NCI-H446 treated with DMSO at 0.1 percent for 48 hours (cell line): ENCODE data around the gene MPO.

Experiments
- DNase-seq: peaks from one replicate; lab custom pipeline; 2025; lab: John Stamatoyannopoulos, UW

Gene MPO

DNA sequence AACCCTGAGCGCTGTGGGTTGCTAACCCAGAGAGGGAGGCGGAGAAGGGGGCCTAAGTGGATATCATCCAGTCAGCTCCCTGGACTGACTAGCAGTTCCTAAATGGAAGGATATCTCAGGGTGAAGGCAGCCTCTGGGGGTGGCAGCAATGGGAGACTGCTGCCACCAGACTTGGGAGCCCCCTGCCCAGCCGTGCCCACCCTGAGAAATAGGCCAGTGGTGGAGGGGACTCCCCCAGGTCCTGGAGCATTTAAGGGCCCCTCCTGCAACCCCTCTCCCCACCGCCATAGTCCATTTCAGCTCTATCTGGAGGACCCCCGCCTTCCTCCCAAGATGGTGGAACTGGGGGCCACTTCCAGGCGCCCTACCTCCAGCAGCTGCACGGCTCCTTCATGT, 39.4 kb upstream of the MPO start:
- no peak for DNase-seq

DNA sequence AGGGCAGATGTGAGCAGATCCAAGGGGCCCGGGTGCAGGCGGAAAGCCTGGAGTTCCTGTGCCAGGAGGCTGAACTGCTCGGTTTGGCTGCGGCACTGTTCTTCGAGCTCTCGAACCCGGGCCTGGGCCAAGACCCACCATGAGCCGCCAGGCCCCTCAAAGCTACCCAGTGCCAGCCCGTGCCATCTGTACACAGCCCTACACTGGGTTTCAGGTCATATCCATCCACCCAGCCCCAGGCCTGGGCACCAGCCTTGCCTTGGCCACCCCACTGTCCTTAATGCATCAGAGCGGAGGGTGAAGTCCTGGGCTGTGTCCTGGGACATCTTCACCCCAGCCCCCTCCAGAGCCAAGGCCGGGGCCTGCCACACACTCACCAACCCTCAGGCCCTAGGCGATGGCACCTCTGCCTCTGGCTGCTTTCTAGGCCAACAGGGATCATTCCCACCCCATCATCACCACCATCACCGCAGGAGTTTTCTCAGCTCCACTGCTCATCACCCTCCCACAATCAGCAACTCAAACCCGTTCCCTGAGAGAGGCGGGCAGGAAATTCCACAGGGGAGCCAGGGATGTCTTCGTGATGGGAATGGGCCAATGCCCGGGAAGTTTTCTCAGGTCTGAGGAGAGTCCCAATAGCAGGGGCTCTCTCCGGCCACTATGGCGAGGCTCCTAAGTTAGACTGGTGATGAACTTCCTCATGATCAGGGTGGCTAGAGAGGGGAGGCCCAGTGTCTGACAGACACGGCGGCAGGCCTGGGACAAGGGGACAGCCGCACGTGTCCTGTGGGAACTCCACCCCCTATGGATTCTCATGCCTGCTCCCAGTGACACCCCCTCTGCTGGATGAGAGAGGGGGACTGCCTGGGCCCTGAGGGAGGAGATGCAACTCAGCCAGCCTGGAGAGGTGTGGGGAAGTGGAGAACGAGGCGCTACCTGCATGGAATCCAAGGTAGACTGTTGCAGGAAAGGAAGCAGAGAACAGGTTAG, 38.7 kb upstream of the MPO start:
- no peak for DNase-seq

DNA sequence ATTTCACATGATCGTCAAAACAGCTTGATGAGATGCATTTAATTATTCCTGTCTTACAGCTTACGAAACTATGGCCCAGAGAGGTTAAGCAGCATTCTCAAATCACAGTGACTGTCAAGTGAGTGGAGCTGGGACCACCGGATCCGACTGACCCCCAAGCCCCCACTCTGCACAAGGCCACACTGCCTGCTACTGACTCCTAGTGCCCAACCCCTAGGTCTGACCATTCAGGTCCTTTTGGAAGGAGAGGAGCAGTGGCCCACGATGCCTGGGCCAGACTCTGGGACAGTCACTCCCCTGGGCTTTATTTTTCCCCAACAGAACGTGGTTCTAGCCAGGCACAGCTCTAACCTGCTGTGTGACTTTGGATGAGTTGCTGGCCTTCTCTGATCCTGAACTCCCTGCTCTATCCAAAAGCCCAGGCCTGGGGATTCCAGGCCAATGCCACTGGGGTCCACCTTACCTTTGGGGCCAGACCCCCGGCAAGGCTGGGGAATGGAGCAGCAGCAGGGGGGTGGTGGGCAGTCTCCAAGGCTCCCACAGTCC, 38.0 kb upstream of the MPO start:
- no peak for DNase-seq

DNA sequence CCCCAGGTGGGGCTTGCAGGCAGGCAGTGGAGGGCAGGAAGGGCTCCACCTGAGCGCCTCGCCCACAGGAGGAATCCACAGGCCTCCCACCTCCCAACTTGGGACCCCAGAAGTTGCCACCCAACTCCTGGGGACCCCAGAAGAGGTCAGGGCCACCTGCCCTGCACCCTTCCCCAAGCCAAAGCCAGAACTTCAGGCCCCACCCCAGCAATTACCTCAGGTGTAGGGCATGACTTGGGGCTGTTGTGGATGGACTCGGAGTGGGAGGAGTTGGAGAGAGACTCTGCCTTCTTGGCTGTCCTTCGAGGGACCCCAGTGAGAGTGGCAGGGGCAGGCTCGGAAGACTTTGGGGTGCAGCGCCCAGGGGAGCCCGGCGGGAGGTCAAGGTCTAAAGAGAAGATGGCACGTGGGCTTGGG, 37.3 kb upstream of the MPO start:
- no peak for DNase-seq

DNA sequence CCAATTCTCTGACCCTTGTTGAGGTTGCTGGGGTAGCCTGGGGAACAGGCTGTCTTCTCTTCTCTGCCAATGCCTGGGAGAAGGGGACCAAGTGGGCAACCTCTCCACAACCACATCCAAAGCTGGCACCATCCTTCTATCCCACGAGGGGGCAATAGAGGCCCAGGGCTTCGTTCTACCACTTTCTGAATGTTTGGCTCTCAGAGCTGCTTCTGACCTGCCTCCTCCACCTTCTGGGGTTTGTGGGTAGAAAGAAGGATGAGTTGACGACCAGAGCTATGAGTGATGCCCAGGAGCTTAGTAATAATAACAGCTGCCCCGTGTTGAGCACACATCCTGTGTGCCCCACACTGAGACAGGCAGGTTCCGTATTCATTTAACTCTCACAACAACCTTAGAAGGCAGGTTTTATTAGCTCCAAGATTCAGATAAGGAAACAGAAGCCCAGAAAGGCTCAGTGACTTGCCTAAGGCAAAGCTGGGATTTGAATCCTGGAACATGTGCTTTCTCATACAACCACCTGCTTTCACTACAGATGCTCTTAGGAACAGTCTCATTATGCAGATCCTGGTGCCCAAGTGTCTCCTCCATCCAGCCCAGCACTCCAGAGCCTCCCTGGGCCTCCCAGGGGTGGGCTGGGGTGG, 36.8 kb upstream of the MPO start:
- DNase-seq = no peak

DNA sequence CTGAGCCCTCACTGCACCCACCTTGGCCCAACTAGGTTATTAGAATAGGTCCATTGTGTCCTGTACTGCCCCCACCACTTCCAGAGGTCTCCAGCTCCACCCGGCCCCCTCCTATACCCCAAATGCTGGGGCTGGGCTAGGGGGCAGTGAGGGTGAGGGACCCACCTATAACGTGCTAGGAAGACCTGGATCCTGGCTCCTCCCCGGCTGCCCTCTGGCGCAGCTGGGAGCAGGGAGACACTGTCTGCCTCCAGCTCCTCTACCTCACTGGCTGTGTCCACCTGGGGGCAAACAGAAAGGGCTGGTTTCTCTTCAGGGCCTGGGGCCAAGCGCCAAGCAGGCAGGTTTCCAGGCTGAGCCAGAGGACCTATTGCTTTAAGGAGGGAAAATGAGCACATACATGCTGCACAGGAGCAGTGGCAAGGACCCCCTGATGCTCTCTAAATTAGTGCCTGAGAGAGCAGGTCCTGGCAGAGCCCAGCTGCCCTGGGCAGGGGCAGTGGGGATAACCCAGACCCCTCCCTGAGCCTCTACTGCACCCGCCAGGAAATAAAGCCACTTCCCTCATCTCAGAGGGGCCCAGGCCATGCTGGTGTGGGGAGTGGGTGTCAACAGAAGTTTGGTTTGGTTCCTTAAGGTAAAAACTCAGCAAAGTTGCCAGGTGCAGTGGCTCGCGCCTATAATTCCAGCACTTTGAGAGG, 35.7 kb upstream of the MPO start:
- no peak for DNase-seq

DNA sequence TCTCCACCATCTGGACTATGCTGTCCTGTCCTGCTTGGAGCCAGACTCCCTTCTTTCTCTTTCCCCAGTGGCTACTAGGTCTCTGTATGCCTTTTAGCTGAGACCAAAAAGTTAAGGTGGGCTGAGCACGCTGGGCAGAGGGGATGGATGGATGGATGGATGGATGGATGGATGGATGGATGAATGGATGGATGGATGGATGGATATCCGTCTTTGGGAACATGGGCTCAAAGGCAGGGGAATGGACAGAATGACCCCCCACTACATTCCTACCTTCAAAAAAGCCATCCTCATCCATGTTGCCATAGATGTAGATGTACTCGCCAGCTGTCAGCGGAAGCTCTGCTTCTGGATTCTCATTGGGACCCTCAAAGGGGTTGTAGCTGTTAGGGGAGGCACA, 35.0 kb upstream of the MPO start:
- DNase-seq = no peak

DNA sequence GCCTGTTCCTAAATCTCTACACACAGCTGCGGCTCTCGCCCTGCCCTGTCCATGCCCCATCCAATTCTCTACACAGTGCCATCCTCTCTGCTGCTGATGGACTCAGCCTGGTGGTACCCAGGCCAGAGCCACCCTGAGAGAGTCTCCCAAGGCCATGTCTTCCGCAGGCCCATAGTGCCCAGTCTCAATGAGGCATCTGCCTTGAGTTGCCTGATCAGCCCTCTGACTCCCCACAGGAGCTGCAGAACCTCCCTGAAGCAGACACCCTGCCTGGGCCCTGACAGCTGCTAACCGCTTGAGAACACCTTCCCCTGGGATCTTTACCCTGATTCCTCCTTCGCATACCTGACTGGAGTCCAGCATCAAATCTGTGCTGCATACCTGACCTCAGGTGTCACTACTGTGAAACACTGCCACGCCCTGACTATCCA, 34.6 kb upstream of the MPO start:
- no peak for DNase-seq

DNA sequence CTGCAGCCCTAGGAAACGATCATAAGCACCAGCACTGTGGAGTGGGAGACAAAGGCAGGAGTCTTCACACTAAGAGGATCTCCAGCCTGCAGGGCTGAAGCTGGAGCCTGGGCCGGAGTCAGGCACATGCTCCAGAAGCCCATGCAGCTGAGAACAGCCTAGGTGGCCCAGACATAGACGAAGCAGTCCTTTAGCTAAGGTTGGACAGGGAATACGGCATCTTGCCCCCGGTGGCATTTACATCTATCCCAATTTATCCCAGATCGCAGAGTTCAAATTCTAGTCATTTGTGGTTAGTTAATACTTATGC, 33.9 kb upstream of the MPO start:
- no peak for DNase-seq

DNA sequence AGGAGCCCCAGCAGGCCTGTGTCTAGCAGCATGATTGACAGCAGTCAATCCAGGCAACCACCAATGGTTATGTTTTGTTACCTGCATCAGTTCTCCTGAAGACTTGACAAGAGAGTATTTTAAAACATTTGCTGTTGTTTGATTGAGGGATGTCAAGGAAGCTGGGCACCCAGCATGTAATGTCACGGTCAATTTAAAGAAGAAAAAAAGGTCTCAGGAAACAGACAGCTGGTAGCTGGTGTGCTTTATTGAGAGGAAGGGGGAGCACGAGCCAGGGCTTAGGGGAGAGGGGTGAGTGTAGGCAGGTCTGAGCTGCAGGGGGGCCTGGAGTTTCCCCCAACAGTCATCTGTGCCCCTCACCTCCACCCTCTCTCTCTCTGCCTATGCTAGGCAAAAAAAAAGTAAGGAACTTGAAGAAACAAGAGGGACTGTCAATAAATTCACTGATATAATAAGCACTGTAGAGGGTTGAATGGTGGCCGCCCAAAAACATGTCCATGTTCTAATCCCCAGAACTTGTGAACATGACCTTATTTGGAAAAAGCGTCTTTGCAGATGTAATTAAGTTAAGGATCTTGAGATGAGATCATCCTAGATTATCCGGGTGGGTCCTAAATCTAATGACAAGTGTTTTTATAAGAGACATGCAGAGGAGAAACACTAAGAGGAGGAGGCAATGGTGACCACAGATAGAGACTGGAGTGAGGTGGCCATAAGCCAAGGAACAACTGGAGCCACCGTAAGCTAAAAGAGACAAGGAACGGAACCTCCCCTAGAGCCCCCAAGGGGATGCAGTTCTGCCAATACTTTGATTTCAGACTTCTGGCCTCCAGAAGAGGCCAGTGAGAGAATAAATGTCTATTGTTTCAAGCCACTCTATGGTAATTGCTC, 33.3 kb upstream of the MPO start:
- no peak for DNase-seq

DNA sequence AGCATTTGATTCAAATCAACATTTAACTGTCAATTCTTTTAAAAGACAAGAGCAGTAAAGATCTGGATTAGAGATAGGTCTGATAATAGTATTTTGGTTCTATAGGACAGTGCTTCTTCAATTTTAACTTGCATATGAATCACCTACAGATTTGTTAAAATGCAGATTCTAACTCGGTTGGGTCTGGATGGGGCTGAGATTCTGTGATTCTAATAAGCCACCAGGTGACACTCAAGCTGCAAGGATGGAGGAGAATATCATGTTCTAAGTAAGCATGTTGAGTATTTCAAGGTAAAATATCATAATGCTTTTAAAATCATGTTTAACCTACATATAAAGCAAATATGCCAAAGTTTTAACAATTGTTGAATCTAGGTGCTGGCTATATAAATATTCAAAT, 32.1 kb upstream of the MPO start:
- no peak for DNase-seq

DNA sequence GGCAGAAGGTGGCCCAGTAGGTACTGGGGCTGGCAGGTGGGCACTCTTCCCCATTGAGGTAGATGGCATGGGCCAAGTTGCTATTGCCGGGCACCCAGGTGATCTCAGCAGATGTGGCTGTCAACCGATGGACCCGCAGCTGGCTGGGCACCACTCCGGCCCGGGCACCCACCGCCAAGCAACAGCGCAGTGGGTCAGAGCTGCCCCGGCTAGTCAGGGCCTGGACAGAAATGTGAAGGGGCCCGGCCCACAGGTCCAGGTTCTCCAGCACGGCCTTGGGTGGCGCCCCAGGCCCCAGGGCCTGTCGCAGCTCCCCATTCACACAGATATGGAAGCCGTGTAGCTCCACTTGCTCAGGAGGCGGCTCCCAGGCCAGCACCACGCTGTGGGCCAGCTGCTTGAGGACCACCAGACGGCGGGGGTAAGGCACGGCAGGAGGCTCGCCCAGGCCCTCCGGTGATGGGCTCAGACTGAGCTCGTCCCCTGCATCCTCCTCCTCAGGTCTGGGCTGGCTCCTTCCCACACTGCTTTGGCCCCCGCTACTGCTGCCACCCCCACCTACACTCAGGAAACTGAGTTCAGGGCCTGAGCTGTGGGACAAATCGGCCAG, 31.4 kb upstream of the MPO start:
- DNase-seq = no peak

DNA sequence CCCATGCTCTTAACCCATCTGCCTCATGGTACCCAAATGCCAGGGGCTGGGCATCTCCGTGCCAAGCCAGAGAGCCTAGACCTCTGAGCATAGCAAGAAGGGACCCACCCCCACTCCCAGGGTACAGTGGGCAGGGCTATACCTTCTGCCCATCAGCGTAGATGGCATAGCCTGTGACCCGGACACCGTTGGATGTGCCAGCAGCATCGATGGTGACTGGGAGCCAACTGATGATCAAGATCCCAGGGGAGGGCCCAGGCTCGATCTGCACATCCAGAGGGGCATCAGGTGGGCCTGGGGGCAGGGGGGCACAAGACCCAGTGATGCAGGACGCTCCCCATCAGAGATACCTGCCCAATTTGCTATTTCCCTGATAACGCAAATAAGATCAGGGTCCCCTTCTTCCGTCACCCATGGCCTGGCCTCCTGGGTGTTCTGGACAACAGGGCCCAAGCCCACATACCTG, 30.7 kb upstream of the MPO start:
- DNase-seq = no peak

DNA sequence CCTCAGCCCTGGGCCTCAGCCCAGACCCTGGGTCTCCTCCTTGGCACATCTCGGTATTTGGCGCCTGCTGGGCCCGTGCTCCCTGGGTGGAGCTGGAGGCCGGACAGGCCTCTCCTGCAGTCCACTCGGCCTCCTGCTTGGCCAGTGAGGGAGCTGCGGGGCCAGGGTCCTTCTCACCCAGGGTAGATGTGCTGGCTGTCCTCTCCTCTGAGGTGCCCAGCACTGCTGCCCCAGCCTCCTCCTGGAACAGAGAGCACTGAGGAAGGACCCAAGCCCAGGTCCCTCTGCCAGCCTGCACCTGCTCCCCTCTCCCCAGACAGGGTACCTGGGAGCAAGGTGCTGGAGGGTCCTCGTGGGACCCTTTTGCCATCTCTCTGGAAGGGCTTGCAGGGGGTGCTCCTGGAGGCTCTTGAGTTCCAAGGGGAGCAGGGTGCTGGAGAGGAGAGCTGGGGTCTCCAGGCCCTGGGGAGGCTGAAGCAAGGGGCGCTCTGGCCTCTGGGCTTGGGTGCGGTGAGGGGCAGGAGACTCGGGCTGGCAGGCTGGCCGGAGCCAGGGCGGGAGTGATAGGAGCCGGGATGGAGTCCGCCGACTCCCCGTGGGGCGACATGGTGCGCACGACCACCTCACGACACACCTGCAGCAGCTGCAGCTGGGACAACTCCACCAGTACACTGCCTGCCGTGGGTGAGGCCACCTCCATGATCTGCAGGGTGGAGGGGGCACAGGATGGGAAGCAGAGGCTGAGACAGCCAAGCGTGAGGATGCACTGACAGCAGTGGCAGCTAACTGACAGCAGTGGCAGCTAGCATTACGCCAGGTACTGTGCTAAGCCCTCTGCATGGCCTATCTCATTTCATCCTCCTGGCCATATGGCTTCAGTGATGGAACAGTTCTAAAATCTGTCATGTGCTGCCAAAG, 30.0 kb upstream of the MPO start:
- no peak for DNase-seq

DNA sequence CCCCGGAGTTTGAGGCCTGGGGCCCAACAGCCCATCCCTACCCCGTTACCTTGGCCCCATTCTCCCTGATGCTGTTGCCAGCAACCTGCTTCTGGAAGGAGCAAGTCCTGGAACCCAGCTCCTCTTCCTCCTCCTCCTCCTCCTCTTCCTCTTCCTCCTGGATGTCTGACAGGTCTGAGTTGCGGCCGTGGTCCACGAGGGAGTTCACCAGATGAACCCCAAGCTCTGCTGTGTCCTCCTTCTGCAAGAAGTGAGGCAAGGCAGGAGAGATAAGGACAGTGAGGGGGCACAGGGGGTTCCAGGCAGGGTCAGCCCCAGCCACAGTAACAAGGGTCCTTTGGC, 29.2 kb upstream of the MPO start:
- DNase-seq = no peak

DNA sequence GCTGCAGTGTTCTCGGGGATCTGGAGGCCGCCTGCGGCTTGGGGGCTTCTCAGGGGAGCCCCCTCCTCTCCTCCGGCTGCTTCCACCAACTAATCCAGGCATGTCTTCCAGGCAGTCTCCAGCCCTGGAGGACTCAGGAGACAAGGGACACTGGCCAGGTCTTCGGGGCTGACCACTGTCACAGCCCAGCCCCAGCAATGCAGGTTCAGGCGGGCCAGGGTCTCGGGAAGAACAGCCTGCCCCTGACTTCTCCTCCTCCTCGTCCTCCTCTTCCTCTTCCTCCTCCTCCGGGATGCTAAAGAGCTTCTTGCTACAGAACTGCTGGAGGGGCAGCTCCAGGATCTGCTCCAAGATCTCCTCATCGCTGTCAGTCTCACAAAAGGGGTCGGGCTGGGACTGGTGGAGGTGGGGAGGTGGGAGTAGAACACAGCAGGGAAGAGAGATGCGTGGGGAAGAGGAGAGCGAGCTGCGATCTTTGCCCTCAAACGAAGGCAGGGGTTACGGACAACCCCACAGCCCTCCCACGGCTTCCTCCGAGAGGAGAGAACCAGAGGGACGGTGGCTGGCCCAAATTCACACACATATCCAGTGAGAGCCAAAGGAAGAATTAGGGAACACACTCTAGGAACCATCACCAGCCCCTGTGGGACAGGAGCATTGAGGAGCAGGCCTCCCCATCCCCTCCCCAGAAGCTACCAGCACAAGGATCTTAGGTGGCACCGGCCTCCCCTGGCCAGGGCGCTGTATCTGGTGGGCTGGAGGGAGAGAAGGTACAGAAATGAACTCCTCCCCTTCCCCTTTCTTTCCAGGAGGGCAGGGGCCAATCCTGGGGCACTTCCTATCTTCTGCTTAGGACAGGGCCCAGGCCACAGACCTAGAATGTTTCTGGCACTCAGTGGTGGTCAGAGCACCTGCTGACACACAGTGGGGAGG, 28.5 kb upstream of the MPO start:
- no peak for DNase-seq

DNA sequence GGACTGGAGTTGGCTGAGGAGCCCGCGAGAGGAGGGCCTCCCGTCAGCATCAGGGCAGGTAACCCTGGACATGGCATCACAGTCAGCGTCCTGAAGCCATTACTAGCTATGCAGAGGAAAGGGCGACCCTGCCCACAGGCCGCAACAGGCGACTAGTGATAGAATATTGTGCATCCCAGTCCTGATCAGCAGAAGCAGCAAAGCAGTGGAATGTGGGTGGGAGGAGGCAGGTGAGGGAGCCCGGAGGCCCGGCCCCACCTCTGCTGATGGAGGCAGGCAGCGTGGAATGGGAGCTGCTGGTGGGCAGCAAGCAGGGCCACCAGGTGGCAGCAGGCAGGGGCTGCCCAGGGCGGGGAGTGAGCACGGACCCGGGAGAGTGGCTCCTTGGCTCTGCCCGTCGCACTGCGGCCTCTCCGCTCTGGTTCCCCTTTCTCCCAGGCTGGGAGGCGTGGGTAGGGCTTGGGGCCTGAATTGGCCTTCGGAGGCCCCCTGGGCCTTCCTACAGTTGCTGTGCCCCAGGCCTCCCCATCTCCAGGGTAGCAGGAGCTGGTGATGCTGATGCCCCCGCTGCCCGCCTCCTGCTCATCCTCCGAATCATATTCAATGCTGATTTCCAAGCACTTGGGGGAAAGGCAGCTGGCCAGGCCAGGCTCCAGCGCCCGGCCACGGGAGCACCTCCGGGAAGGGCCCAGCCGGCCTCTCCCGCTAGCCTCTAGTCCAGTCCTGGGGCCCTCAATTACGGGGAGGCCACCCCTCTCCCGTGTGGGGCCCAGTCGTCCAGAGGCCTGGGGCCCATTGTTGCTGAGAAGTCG, 27.6 kb upstream of the MPO start:
- DNase-seq = no peak
